ENCODE data around the gene AP3B2.

The AP3B2 gene

DNA sequence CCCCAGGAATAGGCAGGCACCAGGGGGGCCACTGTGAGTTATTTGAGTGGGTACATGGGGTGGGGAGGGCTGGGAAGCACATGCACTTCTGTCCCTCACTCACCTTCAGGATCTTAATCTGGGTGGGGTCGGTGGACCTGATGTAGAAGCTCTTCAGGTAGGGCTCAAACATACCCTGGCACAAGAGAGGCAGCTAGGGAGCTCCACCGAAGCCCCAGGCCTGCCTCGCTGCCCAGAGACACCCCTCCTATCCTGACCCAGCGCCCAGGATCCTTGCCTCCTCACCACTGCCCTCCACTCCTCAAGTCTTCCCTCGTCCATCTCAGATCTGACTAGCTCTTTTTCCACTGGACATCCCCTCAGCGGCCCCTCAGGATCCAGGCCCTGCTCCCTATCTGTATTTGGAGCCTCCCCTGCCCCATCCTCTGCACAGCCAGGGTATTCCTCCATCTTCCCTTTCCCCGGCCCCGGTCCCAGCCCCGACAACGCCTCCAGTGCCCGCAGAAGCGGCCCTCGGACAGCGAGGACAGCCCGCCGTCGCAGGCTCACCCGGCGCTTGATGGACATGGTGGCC, 30.0 kb downstream of the AP3B2 start:
- DNase-seq (ENCODE audit: insufficient read length, low spot score) = no peak
- TF ChIP-seq CTCF (IDR thresholded peaks at IDR 0.05; ENCODE audit: insufficient read depth, missing control alignments) = no peak
- FAIRE-seq = no peak

- DNase-seq (ENCODE audit: insufficient read length, low spot score) = no peak
- FAIRE-seq = no peak
- TF ChIP-seq CTCF (IDR thresholded peaks at IDR 0.05; ENCODE audit: insufficient read depth, missing control alignments) = no peak
These were observed 31.9 kb downstream of the AP3B2 start for GRCh38 chr15:82677720-82678323.

- no peak for TF ChIP-seq CTCF (IDR thresholded peaks at IDR 0.05; ENCODE audit: insufficient read depth, missing control alignments)
These were observed 34.8 kb downstream of the AP3B2 start for GRCh38 chr15:82674873-82675272.

DNA sequence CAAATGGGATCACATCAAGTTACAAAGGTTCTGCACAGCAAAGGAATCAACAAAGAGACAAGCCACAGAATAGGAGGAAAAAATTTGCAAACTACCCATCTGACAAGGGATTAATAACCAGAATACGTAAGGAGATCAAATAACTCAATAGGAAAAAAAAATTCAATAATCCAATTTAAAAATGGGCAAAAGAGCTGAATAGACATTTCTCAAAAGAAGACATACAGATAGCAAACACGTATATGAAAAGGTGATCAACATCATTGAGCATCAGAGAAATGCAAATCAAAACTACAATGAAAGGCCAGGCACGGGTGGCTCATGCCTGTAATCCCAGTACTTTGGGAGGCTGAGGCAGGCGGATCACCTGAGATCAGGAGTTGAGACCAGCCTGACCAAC, 39.0 kb downstream of the AP3B2 start:
- no peak for TF ChIP-seq CTCF (IDR thresholded peaks at IDR 0.05; ENCODE audit: insufficient read depth, missing control alignments)
- DNase-seq (ENCODE audit: insufficient read length, low spot score) (no peak), FAIRE-seq (no peak)

More at GRCh38 chr15:82674873-82675272, 34.8 kb downstream of the AP3B2 start:
- no peak for FAIRE-seq
- DNase-seq (ENCODE audit: insufficient read length, low spot score) = no peak

GRCh38 chr15:82666606-82667005, 43.1 kb downstream of the AP3B2 start:
- FAIRE-seq (no peak), DNase-seq (ENCODE audit: insufficient read length, low spot score) (no peak)
- TF ChIP-seq CTCF (IDR thresholded peaks at IDR 0.05; ENCODE audit: insufficient read depth, missing control alignments) = no peak

GRCh38 chr15:82664021-82664420, 45.7 kb downstream of the AP3B2 start:
- no peak for DNase-seq (ENCODE audit: insufficient read length, low spot score)
- FAIRE-seq = no peak
- TF ChIP-seq CTCF (IDR thresholded peaks at IDR 0.05; ENCODE audit: insufficient read depth, missing control alignments) = no peak

GRCh38 chr15:82663186-82663600, 46.5 kb downstream of the AP3B2 start:
- no peak for FAIRE-seq
- DNase-seq (ENCODE audit: insufficient read length, low spot score) = no peak
- no peak for TF ChIP-seq CTCF (IDR thresholded peaks at IDR 0.05; ENCODE audit: insufficient read depth, missing control alignments)

Measured in D721Med (cell line).